Thyroid gland (tissue), 4 donors: ENCODE results near the gene ADARB1. TPM values are rescaled to one million over a fixed set of nuclear protein-coding genes. Genes with fewer than 3 reads are reported as not detected.

ENCODE experiments used
- DNase-seq, 2 donors: peaks; one replicate each; pipeline ENCODE4 v3.0.0-alpha.2; 2019
- H3K27ac ChIP-seq, 3 donors: fragments of 200-600 bp; sonication (generic); 1 replicate in 2 of 3; 2 replicates in 1 of 3; pipeline ENCODE4 v1.5.1; 2016 to 2019; ENCODE audit warnings: mild to moderate bottlenecking in 1 of 3, moderate library complexity in 1 of 3
- H3K27me3 ChIP-seq: fragments of 200-600 bp; sonication (generic); one replicate; pipeline ENCODE4 v1.5.1; 2019
- H3K36me3 ChIP-seq, 2 donors: fragments of 200-600 bp; sonication (generic); one replicate each; pipeline ENCODE4 v1.5.1; 2016 to 2019
- H3K4me1 ChIP-seq, 2 donors: fragments of 200-600 bp; sonication (generic); one replicate each; pipeline ENCODE4 v1.5.1; 2017 to 2019
- H3K4me3 ChIP-seq, 3 donors: fragments of 200-600 bp; sonication (generic); replicated peaks in 1 of 3; 1 replicate in 2 of 3; 2 replicates in 1 of 3; pipeline ENCODE4 v1.5.1; 2016; ENCODE audit warnings: mild to moderate bottlenecking in 1 of 3
- H3K9me3 ChIP-seq: fragments of 200-600 bp; sonication (generic); one replicate; pipeline ENCODE4 v1.5.1; 2017
- CTCF ChIP-seq, 6 experiments: fragments of 200-600 bp in 3 of 6; fragments of 450-650 bp in 3 of 6; sonication (generic) in 3 of 6; IDR thresholded peaks; one replicate each; pipeline ENCODE4 v1.5.1; 2016 to 2019; ENCODE audit warnings: antibody characterized with exemption in 6 of 6, mild to moderate bottlenecking in 2 of 6, inconsistent platforms in 1 of 6, moderate library complexity in 1 of 6
- POLR2A ChIP-seq, 2 donors: fragments of 450-650 bp; IDR thresholded peaks; one replicate each; pipeline ENCODE4 v1.6.1; 2017; ENCODE audit warnings: antibody characterized with exemption in 2 of 2, mild to moderate bottlenecking in 2 of 2, moderate library complexity in 1 of 2
- WGBS, 2 donors: methylation state at CpG; one replicate each; pipeline ENCODE4 v1.1.5; 2017; 5-methylcytosine and 5-hydroxymethylcytosine counted together
- intact Hi-C: fragments of 100-400 bp; cut with DNase I; formaldehyde crosslinking; loops from one replicate; pipeline ENCODE4 v1.15.1; 2023
- total RNA-seq, 4 donors: library from RNA; depleted of rRNA; stranded (reverse); fragments of >200 nt; gene quantifications; one replicate each; pipeline ENCODE4 v1.2.3, GENCODE V29; 2016

Gene ADARB1
- total RNA-seq, 4 donors from 2014 or later: 5.0 to 20.2 (median 10.1) TPM

GRCh38 chr21:45244799-45245340 is 170.5 kb downstream of the ADARB1 start:
- Histone ChIP-seq H3K36me3 (no peaks in the 10 kb centered on the region), H3K27me3 (no peaks in the 10 kb centered on the region), H3K27ac (no peak overlapping the region), H3K9me3 (no peaks in the 10 kb centered on the region), H3K4me1 (no peaks in the 10 kb centered on the region), H3K4me3 (no peak overlapping the region)
- DNase-seq: no peak
- TF ChIP-seq POLR2A (IDR thresholded peaks at IDR 0.05): no peak
- no peak for TF ChIP-seq CTCF (IDR thresholded peaks at IDR 0.05)
- WGBS, 2 donors: 61 to 77% methylated on average over 6 to 7 of the region's 8 CpGs
- intact Hi-C loops: no loop called here

GRCh38 chr21:45246386-45247320 is 172.3 kb downstream of the ADARB1 start:
- 73 to 79% methylated on average over 20 of the region's 20 CpGs for WGBS, 2 donors
- no peak overlapping the region for H3K4me3 ChIP-seq
- no peak overlapping the region for H3K27ac ChIP-seq
- H3K27me3 ChIP-seq: no peaks in the 10 kb centered on the region
- no peak for DNase-seq
- TF ChIP-seq POLR2A (IDR thresholded peaks at IDR 0.05) (no peak), CTCF (IDR thresholded peaks at IDR 0.05) (no peak)
- H3K9me3 ChIP-seq: no peaks in the 10 kb centered on the region
- no peaks in the 10 kb centered on the region for H3K36me3 ChIP-seq
- H3K4me1 ChIP-seq: no peaks in the 10 kb centered on the region
- intact Hi-C loops: no loop called here

DNA sequence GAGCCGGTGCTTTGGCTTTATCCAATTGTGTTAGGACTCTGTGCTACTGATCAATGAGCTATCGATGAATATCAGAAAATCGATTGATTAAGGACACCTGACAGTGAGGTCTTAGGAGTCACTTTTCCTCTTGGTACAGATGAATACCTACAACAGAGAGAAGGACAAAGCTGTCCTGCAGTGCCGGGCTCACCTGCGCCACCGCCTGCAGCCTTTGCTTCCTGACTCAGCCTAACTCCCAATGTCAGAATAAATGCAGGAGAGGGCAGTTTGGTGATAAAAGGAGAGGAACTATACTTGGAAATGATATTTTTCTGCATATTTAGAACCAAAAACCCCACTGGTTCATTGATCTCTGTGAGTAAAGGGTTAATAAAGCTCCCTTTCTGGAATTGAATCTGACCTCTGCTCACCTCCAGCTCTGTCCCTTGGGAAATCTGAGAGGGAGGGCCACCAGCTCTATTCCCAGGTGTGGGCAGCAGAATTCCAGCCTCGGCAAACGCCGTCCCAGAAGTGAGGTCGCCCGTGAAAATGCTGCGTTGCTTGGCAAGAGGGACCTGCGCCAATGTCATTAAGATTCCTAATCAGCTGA is 174.0 kb downstream of the ADARB1 start:
- H3K27ac ChIP-seq: no peak overlapping the region
- DNase-seq: no peak
- H3K27me3 ChIP-seq: no peaks in the 10 kb centered on the region
- H3K9me3 ChIP-seq: no peaks in the 10 kb centered on the region
- H3K36me3 ChIP-seq: no peaks in the 10 kb centered on the region
- 40 to 52% methylated on average over 12 to 13 of the region's 13 CpGs for WGBS, 2 donors
- TF ChIP-seq CTCF (IDR thresholded peaks at IDR 0.05) (no peak), POLR2A (IDR thresholded peaks at IDR 0.05) (no peak)
- intact Hi-C loops: no loop called here
- H3K4me1 ChIP-seq: no peaks in the 10 kb centered on the region
- no peak overlapping the region for H3K4me3 ChIP-seq

GRCh38 chr21:45248893-45249381 is 174.6 kb downstream of the ADARB1 start:
- TF ChIP-seq CTCF (IDR thresholded peaks at IDR 0.05) (no peak), POLR2A (IDR thresholded peaks at IDR 0.05) (no peak)
- intact Hi-C loops: no loop called here
- no peaks in the 10 kb centered on the region for H3K4me1 ChIP-seq
- H3K36me3 ChIP-seq: no peaks in the 10 kb centered on the region
- H3K27me3 ChIP-seq: no peaks in the 10 kb centered on the region
- no peak overlapping the region for H3K27ac ChIP-seq
- WGBS, 2 donors: 48 to 75% methylated on average over 11 to 14 of the region's 14 CpGs
- no peak for DNase-seq
- H3K9me3 ChIP-seq: no peaks in the 10 kb centered on the region
- no peak overlapping the region for H3K4me3 ChIP-seq
